Measurements from ENCODE around the gene APOBEC3B.

- no peak for TF ChIP-seq FOS (IDR thresholded peaks at IDR 0.05; ENCODE audit: borderline replicate concordance, insufficient read depth, low read length)
- no peak for TF ChIP-seq POLR2A (IDR thresholded peaks at IDR 0.05; ENCODE audit: low read depth, low read length)
- TF ChIP-seq CTCF (IDR thresholded peaks at IDR 0.05; ENCODE audit: extremely low read depth in 1 of 2, insufficient read depth in 1 of 2, low read depth in 1 of 2, low read length in 2 of 2), result no peak
- TF ChIP-seq POLR2AphosphoS5 (IDR thresholded peaks at IDR 0.05; ENCODE audit: insufficient read depth, low read depth, low read length), result no peak
- no peak for TF ChIP-seq EZH2 (IDR thresholded peaks at IDR 0.05; ENCODE audit: borderline replicate concordance, low read depth, low read length, severe bottlenecking)
- no peak for TF ChIP-seq JUN (IDR thresholded peaks at IDR 0.05; ENCODE audit: borderline replicate concordance, insufficient read depth, insufficient read length, low read depth)
- TF ChIP-seq, protein P1, sequence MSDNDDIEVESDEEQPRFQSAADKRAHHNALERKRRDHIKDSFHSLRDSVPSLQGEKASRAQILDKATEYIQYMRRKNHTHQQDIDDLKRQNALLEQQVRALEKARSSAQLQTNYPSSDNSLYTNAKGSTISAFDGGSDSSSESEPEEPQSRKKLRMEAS (IDR thresholded peaks at IDR 0.05; ENCODE audit: insufficient read depth, insufficient read length), result no peak
- TF ChIP-seq MYC (IDR thresholded peaks at IDR 0.05; ENCODE audit: low read depth, low read length), result no peak
Measured at GRCh38 chr22:38938221-38938620, 43.9 kb upstream of the APOBEC3B start.
